Neuronal stem cell (in vitro differentiated cells): Measurements from ENCODE around the gene C1orf50.

Source experiments
- DNase-seq: peaks from one replicate; pipeline ENCODE4 v3.0.0-alpha.2; 2013; ENCODE audit warnings: low spot score
- H2AFZ ChIP-seq: one replicate; pipeline ENCODE4 v1.6.1; 2013; ENCODE audit warnings: mild to moderate bottlenecking, low read length, inconsistent platforms
- H2AK5ac ChIP-seq: 2 replicates; pipeline ENCODE4 v1.6.1; 2013; ENCODE audit warnings: low read depth, mild to moderate bottlenecking, inconsistent platforms, low read length, moderate library complexity, mixed read lengths
- H2BK120ac ChIP-seq: 2 replicates; pipeline ENCODE4 v1.6.1; 2013; ENCODE audit warnings: low read depth, mild to moderate bottlenecking, inconsistent platforms, low read length, moderate library complexity, mixed read lengths
- H2BK12ac ChIP-seq: one replicate; pipeline ENCODE4 v1.6.1; 2013; ENCODE audit warnings: low read length, inconsistent platforms
- H2BK15ac ChIP-seq: 2 replicates; pipeline ENCODE4 v1.6.1; 2013; ENCODE audit warnings: mild to moderate bottlenecking, low read length, inconsistent platforms, mixed read lengths
- H2BK5ac ChIP-seq: one replicate; pipeline ENCODE4 v1.6.1; 2013; ENCODE audit warnings: inconsistent platforms, mild to moderate bottlenecking, low read length, moderate library complexity
- H3K14ac ChIP-seq: one replicate; pipeline ENCODE4 v1.6.1; 2013; ENCODE audit warnings: low read length, inconsistent platforms
- H3K18ac ChIP-seq: 2 replicates; pipeline ENCODE4 v1.6.1; 2013; ENCODE audit warnings: low read length, inconsistent platforms
- H3K23ac ChIP-seq: 2 replicates; pipeline ENCODE4 v1.6.1; 2013; ENCODE audit warnings: low read depth, mild to moderate bottlenecking, mixed read lengths, low read length, inconsistent platforms; ENCODE audit not compliant: poor library complexity
- H3K27ac ChIP-seq: replicated peaks from 3 replicates; pipeline ENCODE4 v1.5.1; 2013; ENCODE audit warnings: low read length, inconsistent platforms
- H3K27me3 ChIP-seq, 3 experiments: 2 replicates each; pipeline ENCODE4 v1.6.1; 2013; ENCODE audit warnings: low read length in 3 of 3, mild to moderate bottlenecking in 2 of 3, inconsistent platforms in 1 of 3, low read depth in 1 of 3, mixed read lengths in 1 of 3, moderate library complexity in 1 of 3; ENCODE audit not compliant: control insufficient read depth in 3 of 3, insufficient read depth in 3 of 3
- H3K36me3 ChIP-seq, 2 donors: replicated peaks in 1 of 2; 2 replicates each; pipeline ENCODE4 v1.6.1; 2013; ENCODE audit warnings: low read length in 2 of 2; ENCODE audit not compliant: control insufficient read depth in 2 of 2, insufficient read depth in 2 of 2
- H3K4ac ChIP-seq: 2 replicates; pipeline ENCODE4 v1.6.1; 2013; ENCODE audit warnings: inconsistent platforms, mild to moderate bottlenecking, low read length, moderate library complexity
- H3K4me1 ChIP-seq, 2 donors: 1 replicate in 1 of 2; 2 replicates in 1 of 2; pipeline ENCODE4 v1.6.1; 2013; ENCODE audit warnings: low read length in 2 of 2, low read depth in 1 of 2; ENCODE audit not compliant: control insufficient read depth in 2 of 2, insufficient read depth in 1 of 2
- H3K4me2 ChIP-seq: one replicate; pipeline ENCODE4 v1.6.1; 2013; ENCODE audit warnings: mild to moderate bottlenecking, low read length, inconsistent platforms; ENCODE audit not compliant: insufficient read depth, poor library complexity, severe bottlenecking
- H3K4me3 ChIP-seq, 2 donors: 2 replicates each; pipeline ENCODE4 v1.5.1; 2013; ENCODE audit warnings: low read length in 2 of 2, mild to moderate bottlenecking in 2 of 2, inconsistent platforms in 1 of 2, moderate library complexity in 1 of 2
- H3K79me1 ChIP-seq: one replicate; pipeline ENCODE4 v1.6.1; 2013; ENCODE audit warnings: low read depth, mild to moderate bottlenecking, inconsistent platforms, low read length, moderate library complexity
- H3K9ac ChIP-seq: one replicate; pipeline ENCODE4 v1.6.1; 2013; ENCODE audit warnings: mild to moderate bottlenecking, low read depth, low read length, inconsistent platforms; ENCODE audit not compliant: poor library complexity
- H3K9me3 ChIP-seq, 2 donors: replicated peaks in 1 of 2; 2 replicates each; pipeline versions ENCODE3 to v1.6.1; 2013; ENCODE audit warnings: low read length in 2 of 2, mild to moderate bottlenecking in 2 of 2, inconsistent platforms in 1 of 2, low read depth in 1 of 2, mixed read lengths in 1 of 2, moderate library complexity in 1 of 2; ENCODE audit not compliant: control insufficient read depth in 2 of 2, insufficient read depth in 1 of 2
- H4K8ac ChIP-seq: one replicate; pipeline ENCODE4 v1.6.1; 2013; ENCODE audit warnings: low read depth, mild to moderate bottlenecking, inconsistent platforms, low read length, moderate library complexity
- H4K91ac ChIP-seq: one replicate; pipeline ENCODE4 v1.6.1; 2013; ENCODE audit warnings: low read length, low read depth, mild to moderate bottlenecking, inconsistent platforms; ENCODE audit not compliant: poor library complexity
- whole genome bisulfite sequencing, 2 donors: extraction: QIAGEN DNeasy Blood & Tissue Kit; methylation state at CpG; one replicate each; pipeline ENCODE4 v1.1.7; 2013; ENCODE audit warnings: missing lambda C conversion rate in 2 of 2, mixed read lengths in 1 of 2; ENCODE audit not compliant: insufficient read length in 2 of 2, insufficient replicate concordance in 1 of 2; ENCODE audit errors: extremely low coverage in 2 of 2; 5-methylcytosine and 5-hydroxymethylcytosine counted together

The C1orf50 gene

GRCh38 chr1:42739753-42740700 is 27.0 kb upstream of the C1orf50 start, which contains the start of gene CLDN19:
Gene CLDN19 (minus strand): TSS chr1:42740236. CDS start chr1:42740063, 173 bp downstream.
- H3K18ac ChIP-seq = peak within 1 kb of the TSS; percentile 92
- H3K27ac ChIP-seq = no peak within 1 kb of the TSS
- WGBS, 2 donors = no CpG with 5 or more reads among the region's 27 CpGs
- peak within 1 kb of the TSS; percentile 19 for H2BK5ac ChIP-seq
- peak within 1 kb of the TSS; percentile 29 for H3K4me2 ChIP-seq
- no peak within 1 kb of the TSS for H3K4me3 ChIP-seq
- H3K4ac ChIP-seq = peak within 1 kb of the TSS; percentile 1
- no peak within 1 kb of the TSS for H4K8ac ChIP-seq
- no peak within 1 kb of the TSS for H4K91ac ChIP-seq
- H2BK12ac ChIP-seq = peak within 1 kb of the TSS; percentile 69
- peak within 1 kb of the TSS; percentile 58 for H3K14ac ChIP-seq
- peak; percentile 51 for DNase-seq
- peak within 1 kb of the TSS; percentile 98 for H2AK5ac ChIP-seq
- peak within 1 kb of the TSS; percentile 79 for H2AFZ ChIP-seq
- H3K23ac ChIP-seq = peak within 1 kb of the TSS; percentile 62
- H2BK120ac ChIP-seq = peak within 1 kb of the TSS; percentile 85
- H3K9me3 ChIP-seq = no peaks in the 10 kb centered on the region
- H3K79me1 ChIP-seq = no peaks in the 10 kb centered on the region
- peaks cover 15 to 20% of the 10 kb centered on the region in 2 donors for H3K4me1 ChIP-seq
- peak within 1 kb of the TSS; percentile 61 for H3K9ac ChIP-seq
- no peaks in the 10 kb centered on the region for H3K27me3 ChIP-seq
- peak within 1 kb of the TSS; percentile 69 for H2BK15ac ChIP-seq
- H3K36me3 ChIP-seq = peaks cover 0 to 1% of the 10 kb centered on the region in 2 donors

GRCh38 chr1:42740851-42741580 is 26.0 kb upstream of the C1orf50 start:
- H3K79me1 ChIP-seq = no peaks in the 10 kb centered on the region
- H2BK120ac ChIP-seq = peak overlapping the region; percentile 33
- H3K9ac ChIP-seq = no peak overlapping the region
- no peak overlapping the region for H3K4me3 ChIP-seq
- WGBS, 2 donors = no CpG with 5 or more reads among the region's 19 CpGs
- no peaks in the 10 kb centered on the region for H3K9me3 ChIP-seq
- H2AFZ ChIP-seq = peak overlapping the region; percentile 79
- no peak overlapping the region for H3K14ac ChIP-seq
- H3K4me1 ChIP-seq = peaks cover 15 to 20% of the 10 kb centered on the region in 2 donors
- peak overlapping the region; percentile 87 for H3K18ac ChIP-seq
- no peaks in the 10 kb centered on the region for H3K27me3 ChIP-seq
- no peak overlapping the region for H4K8ac ChIP-seq
- peak overlapping the region; percentile 69 for H2BK15ac ChIP-seq
- peak overlapping the region; percentile 32 for H3K4ac ChIP-seq
- peak overlapping the region; percentile 57 for H3K23ac ChIP-seq
- peaks cover 8 to 9% of the 10 kb centered on the region in 2 donors for H3K36me3 ChIP-seq
- no peak for DNase-seq
- no peak overlapping the region for H3K27ac ChIP-seq
- H2BK12ac ChIP-seq = peak overlapping the region; percentile 69
- H2BK5ac ChIP-seq = no peak overlapping the region
- peak overlapping the region; percentile 42 for H2AK5ac ChIP-seq
- no peak overlapping the region for H4K91ac ChIP-seq
- H3K4me2 ChIP-seq = no peak overlapping the region

GRCh38 chr1:42741706-42742105 is 25.3 kb upstream of the C1orf50 start:
- no peak overlapping the region for H4K8ac ChIP-seq
- H2BK120ac ChIP-seq = no peak overlapping the region
- H2BK12ac ChIP-seq = no peak overlapping the region
- H3K23ac ChIP-seq = no peak overlapping the region
- no peak overlapping the region for H3K9ac ChIP-seq
- peak overlapping the region; percentile 79 for H2AFZ ChIP-seq
- no peak overlapping the region for H3K27ac ChIP-seq
- H3K27me3 ChIP-seq = no peaks in the 10 kb centered on the region
- no peak overlapping the region for H4K91ac ChIP-seq
- H3K9me3 ChIP-seq = no peaks in the 10 kb centered on the region
- peak overlapping the region; percentile 32 for H3K4ac ChIP-seq
- peaks cover 14 to 16% of the 10 kb centered on the region in 2 donors for H3K36me3 ChIP-seq
- no peak overlapping the region for H3K4me2 ChIP-seq
- no peak for DNase-seq
- no peak overlapping the region for H2BK15ac ChIP-seq
- H3K4me1 ChIP-seq = peaks cover 15 to 20% of the 10 kb centered on the region in 2 donors
- H3K79me1 ChIP-seq = no peaks in the 10 kb centered on the region
- no peak overlapping the region for H3K14ac ChIP-seq
- no peak overlapping the region for H3K4me3 ChIP-seq
- H2AK5ac ChIP-seq = peak overlapping the region; percentile 42
- H3K18ac ChIP-seq = no peak overlapping the region
- H2BK5ac ChIP-seq = no peak overlapping the region
- WGBS, 2 donors = no CpG with 5 or more reads among the region's 4 CpGs

- Histone ChIP-seq H2BK5ac (no peak overlapping the region), H3K27me3 (no peaks in the 10 kb centered on the region)
- WGBS, 2 donors = no CpG with 5 or more reads among the region's 8 CpGs
Observed at GRCh38 chr1:42742141-42742540, 24.9 kb upstream of the C1orf50 start.

More at GRCh38 chr1:42742141-42742540, 24.9 kb upstream of the C1orf50 start:
- peak overlapping the region; percentile 42 for H2AK5ac ChIP-seq
- H3K18ac ChIP-seq = no peak overlapping the region
- peaks cover 15 to 20% of the 10 kb centered on the region in 2 donors for H3K4me1 ChIP-seq
- no peak overlapping the region for H3K4me2 ChIP-seq
- H3K36me3 ChIP-seq = peaks cover 17 to 21% of the 10 kb centered on the region in 2 donors
- H4K8ac ChIP-seq = no peak overlapping the region
- no peak overlapping the region for H2BK120ac ChIP-seq
- DNase-seq = no peak
- H2BK12ac ChIP-seq = no peak overlapping the region
- H3K9ac ChIP-seq = no peak overlapping the region
- no peaks in the 10 kb centered on the region for H3K79me1 ChIP-seq
- no peak overlapping the region for H2BK15ac ChIP-seq
- no peak overlapping the region for H3K23ac ChIP-seq
- no peaks in the 10 kb centered on the region for H3K9me3 ChIP-seq
- H3K4me3 ChIP-seq = no peak overlapping the region
- no peak overlapping the region for H3K4ac ChIP-seq
- H4K91ac ChIP-seq = no peak overlapping the region
- H2AFZ ChIP-seq = no peak overlapping the region
- H3K14ac ChIP-seq = no peak overlapping the region
- no peak overlapping the region for H3K27ac ChIP-seq
